IPS-18c (cell line): ENCODE measurements around the gene FOXO6.

Experiments
- H3K4me3 ChIP-seq: 2 replicates; pipeline ENCODE4 v1.7.0; 2013; ENCODE audit warnings: low read depth, mild to moderate bottlenecking, low read length, moderate library complexity; ENCODE audit not compliant: insufficient read depth
- H3K9me3 ChIP-seq: one replicate; pipeline ENCODE4 v1.6.1; 2013; ENCODE audit warnings: mild to moderate bottlenecking, low read length, moderate library complexity; ENCODE audit not compliant: control insufficient read depth, insufficient read depth

The FOXO6 gene

DNA sequence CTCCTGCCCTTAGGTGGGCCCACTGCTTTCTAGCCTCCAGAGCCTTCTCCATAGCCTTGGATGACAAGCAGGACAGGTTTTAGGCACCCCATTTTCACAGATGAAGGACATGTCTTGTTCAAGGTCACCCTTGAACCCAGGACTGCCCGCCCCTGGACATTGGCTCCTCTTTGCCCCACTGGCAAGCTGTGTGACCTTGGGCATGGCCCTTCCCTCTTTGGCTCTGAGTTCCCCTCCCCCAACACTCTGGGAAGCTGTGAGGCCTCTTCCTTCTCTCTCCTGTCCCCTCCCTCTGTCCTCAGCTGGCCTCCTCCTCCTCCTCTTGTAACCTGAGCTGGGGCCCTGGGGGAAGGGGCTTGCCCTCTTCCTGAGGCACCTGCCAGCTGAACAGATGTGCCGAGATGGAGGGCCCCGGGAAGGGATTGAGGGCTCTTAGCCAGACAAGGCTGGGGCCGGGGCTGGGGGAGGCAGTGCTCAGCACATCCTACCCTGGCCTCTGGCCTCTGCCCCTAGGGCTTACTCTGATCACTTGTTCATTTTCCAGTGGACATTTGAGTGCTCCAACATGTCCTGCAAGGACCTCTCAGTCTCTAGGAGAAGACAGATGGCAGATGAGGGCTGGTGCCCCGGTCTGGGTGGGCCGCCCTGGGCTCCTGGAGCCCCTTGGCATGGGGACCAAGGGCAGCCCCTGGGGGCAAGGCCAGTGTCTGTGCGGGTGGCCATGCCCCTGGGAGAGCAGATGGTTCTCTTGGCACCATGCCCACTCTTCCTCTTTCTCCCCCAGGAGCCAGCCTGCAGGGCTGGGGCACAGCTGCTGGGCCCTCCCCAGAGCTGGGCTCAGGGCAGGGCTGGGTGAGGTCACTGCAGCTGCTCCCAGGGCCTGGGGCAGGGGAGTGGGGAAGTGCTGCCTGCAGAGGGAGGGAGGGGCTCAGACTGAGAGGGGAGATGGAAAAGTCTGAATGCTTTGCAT, 10.7 kb downstream of the FOXO6 start:
- Histone ChIP-seq H3K9me3 (peaks cover 2% of the 10 kb centered on the region), H3K4me3 (peak overlapping the region; percentile 31)

GRCh38 chr1:41372600-41372993, 11.4 kb downstream of the FOXO6 start:
- Histone ChIP-seq H3K4me3 (no peak overlapping the region), H3K9me3 (peaks cover 2% of the 10 kb centered on the region)

DNA sequence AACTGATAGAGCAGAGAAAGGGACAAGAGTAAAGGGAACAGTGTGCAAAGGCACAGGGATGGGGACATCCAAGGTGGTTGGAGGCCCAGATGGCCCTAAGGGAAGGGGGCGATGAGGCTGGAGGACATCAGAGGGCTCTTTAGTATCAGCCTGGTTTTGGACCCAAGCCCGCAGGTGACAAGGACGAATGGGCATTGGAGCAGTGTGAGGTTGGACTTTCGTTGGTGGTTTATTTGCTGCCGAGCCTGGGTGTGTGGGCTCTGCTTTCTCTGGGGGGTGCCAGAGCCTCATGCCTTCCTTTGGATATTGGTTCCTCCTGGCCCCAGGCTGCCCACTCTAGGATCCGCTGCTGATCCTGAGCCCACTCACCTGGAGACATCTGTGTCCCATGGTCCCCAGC, 12.1 kb downstream of the FOXO6 start:
- Histone ChIP-seq H3K9me3 (peaks cover 2% of the 10 kb centered on the region), H3K4me3 (no peak overlapping the region)

DNA sequence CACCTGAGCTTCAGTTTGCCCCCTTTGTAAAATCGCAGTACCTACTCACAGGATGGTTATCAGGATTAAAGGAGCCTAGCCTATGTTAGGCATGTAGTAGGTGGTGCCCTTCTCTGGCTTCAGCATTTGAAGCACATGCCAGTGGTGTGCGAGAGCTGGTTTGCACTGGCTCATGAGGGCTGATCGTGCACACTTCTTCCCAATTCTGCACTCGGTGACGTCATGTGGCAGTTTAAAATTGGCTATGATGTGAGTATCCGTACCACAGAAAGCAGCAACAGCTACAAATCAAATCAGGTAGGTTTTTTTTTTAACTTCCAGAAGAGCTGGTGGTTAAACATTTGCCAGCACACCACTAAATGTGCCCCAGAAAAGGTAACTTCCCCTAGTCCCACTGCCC, 13.5 kb downstream of the FOXO6 start:
- peaks cover 2% of the 10 kb centered on the region for H3K9me3 ChIP-seq
- no peak overlapping the region for H3K4me3 ChIP-seq

DNA sequence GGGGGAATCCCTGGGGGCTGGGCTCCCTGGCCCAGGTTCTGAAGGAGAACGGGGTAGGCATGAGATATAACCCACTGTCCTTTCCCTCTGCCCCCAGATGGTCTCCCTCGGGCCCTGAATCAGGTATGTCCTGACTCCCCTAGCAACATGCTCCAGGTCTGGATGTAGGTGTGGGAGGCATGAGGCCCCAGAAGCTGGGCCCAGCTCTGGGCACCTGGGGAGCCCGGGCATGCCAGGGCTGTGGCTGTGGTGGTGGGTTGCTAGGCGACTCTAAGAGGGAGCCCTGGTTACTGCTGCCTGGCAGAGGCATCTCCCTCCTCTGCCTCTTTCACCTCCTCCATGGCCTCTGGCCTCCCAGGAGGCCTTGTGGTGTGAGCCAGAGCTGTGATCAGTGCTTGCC, 16.2 kb downstream of the FOXO6 start:
- no peak overlapping the region for H3K4me3 ChIP-seq
- no peaks in the 10 kb centered on the region for H3K9me3 ChIP-seq

GRCh38 chr1:41378222-41378621, 17.0 kb downstream of the FOXO6 start:
- no peak overlapping the region for H3K4me3 ChIP-seq
- H3K9me3 ChIP-seq, result no peaks in the 10 kb centered on the region

- Histone ChIP-seq H3K9me3 (no peaks in the 10 kb centered on the region), H3K4me3 (no peak overlapping the region)
Observed at GRCh38 chr1:41378999-41379737, 17.9 kb downstream of the FOXO6 start.

GRCh38 chr1:41379738-41380130, 18.5 kb downstream of the FOXO6 start:
- Histone ChIP-seq H3K9me3 (no peaks in the 10 kb centered on the region), H3K4me3 (no peak overlapping the region)

- no peaks in the 10 kb centered on the region for H3K9me3 ChIP-seq
- no peak overlapping the region for H3K4me3 ChIP-seq
Observed at GRCh38 chr1:41380195-41380594, 19.0 kb downstream of the FOXO6 start.

DNA sequence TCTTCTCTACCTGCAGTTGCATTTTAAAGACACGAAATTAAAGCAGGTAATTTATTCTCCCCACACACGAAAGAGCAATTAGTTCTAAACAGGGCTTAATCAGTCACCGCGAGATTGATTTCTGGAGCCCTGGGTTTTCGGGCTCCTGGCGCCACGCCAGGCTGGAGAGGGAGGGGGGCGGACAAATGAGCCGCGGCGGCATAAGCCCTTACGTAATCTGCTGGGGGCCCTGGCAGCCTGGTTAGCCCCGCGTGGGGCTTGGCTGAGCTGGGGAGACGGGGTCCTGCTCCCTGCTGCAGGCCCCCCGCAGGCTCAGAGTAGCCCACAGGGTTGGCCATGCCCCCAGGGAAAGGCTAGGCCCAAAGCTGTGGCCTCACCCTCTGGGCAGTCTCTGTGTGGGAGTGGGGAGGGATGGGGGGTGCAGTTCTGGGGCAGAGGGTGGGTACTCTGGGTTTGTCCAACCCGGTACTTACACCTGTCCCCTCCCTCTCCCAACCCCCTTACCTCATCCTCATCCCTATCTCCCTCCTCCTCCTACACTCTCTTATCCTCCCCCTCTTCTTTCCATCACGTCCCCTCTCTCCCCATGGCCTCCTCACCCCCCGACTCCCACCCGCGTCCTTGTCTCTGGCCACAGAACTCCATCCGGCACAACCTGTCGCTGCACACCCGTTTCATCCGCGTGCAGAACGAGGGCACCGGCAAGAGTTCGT, 19.9 kb downstream of the FOXO6 start:
- Histone ChIP-seq H3K4me3 (peak overlapping the region; percentile 58), H3K9me3 (no peaks in the 10 kb centered on the region)

DNA sequence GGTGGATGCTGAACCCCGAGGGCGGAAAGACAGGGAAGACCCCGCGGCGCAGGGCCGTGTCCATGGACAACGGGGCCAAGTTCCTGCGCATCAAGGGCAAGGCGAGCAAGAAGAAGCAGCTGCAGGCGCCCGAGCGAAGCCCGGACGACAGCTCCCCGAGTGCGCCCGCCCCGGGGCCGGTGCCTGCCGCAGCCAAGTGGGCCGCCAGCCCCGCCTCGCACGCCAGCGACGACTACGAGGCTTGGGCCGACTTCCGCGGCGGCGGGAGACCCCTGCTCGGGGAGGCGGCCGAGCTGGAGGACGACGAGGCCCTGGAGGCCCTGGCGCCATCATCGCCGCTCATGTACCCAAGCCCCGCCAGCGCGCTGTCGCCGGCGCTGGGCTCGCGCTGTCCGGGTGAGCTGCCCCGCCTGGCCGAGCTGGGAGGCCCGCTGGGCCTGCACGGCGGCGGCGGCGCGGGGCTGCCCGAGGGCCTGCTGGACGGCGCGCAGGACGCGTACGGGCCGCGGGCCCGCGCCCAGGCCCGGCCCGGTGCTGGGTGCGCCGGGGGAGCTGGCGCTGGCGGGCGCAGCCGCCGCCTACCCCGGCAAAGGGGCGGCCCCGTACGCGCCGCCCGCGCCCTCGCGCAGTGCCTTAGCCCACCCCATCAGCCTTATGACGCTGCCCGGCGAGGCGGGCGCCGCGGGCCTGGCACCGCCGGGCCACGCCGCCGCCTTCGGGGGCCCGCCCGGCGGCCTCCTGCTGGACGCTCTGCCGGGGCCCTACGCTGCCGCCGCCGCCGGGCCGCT, 20.7 kb downstream of the FOXO6 start:
- Histone ChIP-seq H3K9me3 (no peaks in the 10 kb centered on the region), H3K4me3 (peak overlapping the region; percentile 58)

GRCh38 chr1:41382480-41383090, 21.4 kb downstream of the FOXO6 start:
- Histone ChIP-seq H3K4me3 (peak overlapping the region; percentile 42), H3K9me3 (no peaks in the 10 kb centered on the region)

DNA sequence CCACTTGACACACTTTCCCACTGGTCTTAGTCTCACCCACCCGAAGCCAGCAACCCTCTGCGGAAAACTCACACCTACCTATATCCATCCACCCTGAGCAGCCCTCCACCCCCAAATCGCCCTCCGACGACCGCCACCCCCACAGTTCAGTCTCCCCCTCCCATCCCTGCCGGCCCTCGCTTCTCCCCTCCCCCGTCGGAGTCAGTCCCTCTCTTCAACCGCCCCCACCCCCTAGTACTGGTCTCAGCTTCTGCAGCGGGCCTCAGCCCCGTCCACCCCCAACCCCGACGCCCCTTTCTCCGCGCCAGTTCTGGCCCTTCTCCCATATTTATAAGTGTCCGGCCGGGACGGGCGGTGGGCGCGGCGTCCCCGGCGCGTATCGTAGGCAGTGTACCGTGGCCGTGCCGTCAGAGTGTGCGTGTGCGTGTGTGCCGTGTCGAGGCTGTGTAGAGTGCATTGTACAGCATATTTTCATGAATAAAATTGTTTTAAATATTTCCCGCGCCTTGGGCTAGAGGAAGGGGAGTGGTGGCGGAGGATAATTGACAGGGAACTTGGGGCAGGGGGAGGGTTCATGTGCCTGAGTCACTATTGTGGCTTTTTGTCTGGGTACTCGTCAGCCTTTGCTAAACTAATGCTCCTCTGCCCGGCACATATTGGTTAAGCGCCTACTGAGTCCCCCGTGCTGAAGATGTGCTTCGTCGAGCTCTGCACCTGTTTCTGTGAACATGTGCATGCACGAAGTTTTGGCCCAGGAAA, 22.0 kb downstream of the FOXO6 start:
- Histone ChIP-seq H3K9me3 (no peaks in the 10 kb centered on the region), H3K4me3 (peak overlapping the region; percentile 42)

- Histone ChIP-seq H3K4me3 (no peak overlapping the region), H3K9me3 (no peaks in the 10 kb centered on the region)
Observed at GRCh38 chr1:41384579-41384978, 23.3 kb downstream of the FOXO6 start.

DNA sequence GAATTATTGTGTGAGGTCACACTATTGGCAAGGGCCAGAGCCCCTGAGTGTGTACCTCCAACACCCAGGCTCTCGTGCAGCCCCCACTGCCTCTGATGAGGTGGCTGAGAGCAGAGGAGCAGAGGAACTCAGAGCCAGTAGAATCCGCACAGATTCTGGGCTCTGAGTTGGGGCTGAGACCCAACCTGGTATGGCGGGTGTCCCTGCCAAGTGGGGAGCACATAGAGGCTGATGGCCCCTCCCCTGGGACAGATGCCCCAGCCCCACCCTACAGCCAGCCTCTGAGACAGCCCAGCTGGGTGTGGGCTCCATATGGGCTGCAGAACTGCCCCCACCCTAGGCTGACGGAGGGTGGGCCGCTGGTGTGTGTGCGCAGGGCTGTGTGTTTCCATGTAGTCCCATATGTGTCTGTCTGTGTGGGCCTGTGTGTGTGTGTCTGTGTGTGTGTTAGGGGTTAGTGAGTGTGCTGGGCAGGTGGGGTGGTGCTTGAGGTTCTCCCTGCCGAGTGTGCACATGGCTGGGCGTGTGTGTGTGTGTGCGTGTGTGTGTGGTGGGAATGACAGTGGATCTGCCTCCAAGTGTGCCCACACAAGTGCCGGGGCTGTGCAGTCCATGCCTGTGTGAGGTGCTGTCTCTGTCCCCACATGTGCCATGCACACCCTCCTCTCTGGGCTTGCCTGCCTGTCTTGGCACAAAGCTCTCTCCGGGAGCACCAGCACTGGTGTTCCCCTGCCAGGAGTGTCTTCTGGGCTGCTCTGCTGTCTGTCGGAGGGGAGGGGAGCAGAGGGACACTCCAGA, 24.4 kb downstream of the FOXO6 start:
- no peak overlapping the region for H3K4me3 ChIP-seq
- H3K9me3 ChIP-seq, result no peaks in the 10 kb centered on the region
